HG03045 (cell line): ENCODE results near the gene TMSB15C.
A peak's percentile ranks its signal among the peaks of the same experiment; 100 is the strongest.
"Not testable (repeated sequence)": the region's sequence is repeated elsewhere in the genome, so short reads cannot be mapped to it uniquely, and the experiment has no call there.

ENCODE experiments used
- ATAC-seq: cut with Tn5 transposase; IDR thresholded peaks from one replicate; pipeline ENCODE4 v1.9.1; 2021; ENCODE audit warnings: mild to moderate bottlenecking, moderate library complexity; ENCODE audit not compliant: unreplicated experiment

Gene TMSB15C

DNA sequence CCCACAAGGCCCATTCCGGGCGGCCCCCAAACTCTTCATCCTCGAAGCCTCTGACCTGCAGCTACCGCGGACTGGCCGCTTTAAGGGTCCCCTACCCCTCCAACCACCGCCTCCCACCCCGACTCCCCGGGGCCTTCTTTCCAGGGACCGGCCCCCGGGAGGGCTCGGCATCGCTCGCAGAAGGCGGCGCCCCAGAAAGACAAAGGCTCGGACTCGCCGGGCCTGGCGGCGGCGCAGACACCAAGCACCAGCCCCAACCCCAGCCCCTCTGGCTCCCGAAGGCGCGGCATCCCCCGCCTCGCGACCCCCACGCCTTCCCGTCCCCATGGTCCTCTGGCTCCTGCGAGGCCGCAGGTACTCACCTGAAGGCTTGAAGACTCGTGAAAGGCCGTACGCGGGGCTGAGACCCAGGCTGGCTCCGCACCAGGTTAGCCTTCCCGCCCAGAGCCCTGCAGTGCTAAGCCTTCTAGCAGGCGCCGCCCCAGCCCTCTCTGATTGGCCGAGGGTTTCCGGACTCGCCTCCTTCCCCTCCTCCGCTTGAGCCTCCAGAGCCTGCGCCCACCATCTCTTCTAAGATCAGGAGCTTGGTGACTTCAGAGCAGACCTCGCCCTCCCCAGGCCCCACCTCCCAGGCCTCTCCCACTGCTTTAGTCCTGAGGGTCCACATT, at the start of gene TMSB15C:
Gene TMSB15C, minus strand, starts transcription at position 459 of the 668 bp plus-strand sequence.
- ATAC-seq, result peak; percentile 100

DNA sequence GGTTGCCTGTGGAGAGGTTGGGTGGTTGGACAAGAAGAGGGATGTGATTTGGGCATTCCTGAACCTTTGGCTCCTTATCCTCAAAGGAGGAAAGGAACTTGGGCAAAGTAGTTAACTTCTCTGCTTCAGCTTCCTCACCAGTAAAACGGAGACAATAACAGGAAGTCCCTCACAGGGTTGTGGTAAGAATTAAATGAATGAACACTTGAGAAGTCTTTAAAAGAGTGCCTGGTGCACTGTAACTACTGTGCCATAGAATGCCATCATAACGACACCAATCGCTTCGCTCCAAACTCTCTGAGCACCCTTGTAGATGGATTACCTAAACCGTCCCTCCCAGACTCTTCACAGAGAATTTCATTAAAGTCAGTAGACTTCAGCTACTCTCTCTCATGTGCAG, 46.8 kb upstream of the TMSB15C start:
- ATAC-seq, result no peak

DNA sequence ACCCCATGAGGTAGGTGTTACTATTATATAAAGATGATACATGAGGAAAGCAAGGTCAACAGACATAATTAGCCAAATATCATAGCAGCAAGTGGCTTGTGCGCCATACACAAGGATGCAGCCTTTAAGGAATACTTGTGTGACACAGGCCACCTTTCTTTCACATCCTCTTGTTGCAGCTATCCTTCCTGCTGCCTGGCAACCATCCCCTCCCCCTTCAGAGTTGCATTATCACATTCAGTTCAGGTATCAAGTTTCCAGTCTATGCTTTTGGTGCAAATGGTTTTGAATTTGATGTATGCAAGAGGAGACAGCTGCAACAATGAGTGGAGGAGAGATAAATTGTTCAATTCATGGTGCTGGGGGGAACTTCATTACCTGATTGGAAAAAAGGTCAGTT, 42.7 kb upstream of the TMSB15C start:
- no peak for ATAC-seq

DNA sequence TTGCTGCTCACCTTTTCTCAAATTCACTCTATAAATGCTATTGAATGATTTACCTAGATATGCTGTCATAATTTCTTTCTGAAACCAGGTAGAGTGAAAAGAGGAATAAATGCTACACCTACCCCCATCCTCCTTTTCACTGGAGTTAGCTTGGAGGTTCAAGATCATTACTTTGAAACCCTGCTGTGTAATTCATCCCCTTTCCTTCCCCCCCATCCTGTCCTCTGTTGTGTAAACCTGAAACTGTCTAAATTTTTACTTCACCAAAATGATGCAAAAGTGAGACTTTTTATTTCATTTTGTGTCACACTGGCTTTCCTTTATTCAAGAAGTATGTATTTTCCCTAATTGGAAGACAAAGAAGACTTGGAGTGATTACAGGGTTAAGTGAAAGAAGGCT, 41.7 kb upstream of the TMSB15C start:
- ATAC-seq, result no peak

DNA sequence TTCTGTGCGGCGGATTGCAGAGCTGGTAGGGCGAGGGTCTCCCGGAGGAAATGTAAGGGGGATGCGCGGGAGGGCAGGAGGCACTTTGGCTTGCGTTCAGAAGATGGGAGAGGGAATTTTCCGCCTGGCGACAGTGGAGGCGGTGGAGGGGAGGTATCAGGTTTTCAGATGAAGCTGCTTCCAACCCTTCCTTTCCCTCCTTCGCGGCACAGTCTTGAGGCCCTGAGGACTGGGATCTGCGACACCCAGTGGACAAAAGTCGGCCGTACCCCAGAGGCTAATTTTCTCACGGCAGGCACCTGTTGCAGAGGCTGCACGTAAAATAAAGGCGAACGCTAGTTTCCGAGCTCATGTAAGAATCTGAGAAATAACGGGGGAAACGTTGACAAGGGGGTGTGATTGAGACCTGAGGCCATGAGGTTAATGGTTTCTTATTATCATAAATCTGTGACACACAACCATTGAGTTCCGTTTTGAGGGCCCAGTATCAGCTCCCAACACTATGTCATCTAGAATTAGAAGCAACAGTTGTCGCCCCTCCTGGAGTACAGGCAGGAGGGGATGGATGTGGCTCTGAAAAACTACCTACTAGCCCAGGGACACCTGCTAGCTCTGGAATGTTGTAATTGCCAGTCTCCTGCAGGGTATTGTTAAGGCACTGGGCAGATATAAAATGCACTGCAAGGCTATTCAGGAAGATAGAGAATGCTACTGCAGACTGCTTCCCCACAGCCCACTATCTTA, 37.4 kb upstream of the TMSB15C start:
- peak; percentile 41 for ATAC-seq

DNA sequence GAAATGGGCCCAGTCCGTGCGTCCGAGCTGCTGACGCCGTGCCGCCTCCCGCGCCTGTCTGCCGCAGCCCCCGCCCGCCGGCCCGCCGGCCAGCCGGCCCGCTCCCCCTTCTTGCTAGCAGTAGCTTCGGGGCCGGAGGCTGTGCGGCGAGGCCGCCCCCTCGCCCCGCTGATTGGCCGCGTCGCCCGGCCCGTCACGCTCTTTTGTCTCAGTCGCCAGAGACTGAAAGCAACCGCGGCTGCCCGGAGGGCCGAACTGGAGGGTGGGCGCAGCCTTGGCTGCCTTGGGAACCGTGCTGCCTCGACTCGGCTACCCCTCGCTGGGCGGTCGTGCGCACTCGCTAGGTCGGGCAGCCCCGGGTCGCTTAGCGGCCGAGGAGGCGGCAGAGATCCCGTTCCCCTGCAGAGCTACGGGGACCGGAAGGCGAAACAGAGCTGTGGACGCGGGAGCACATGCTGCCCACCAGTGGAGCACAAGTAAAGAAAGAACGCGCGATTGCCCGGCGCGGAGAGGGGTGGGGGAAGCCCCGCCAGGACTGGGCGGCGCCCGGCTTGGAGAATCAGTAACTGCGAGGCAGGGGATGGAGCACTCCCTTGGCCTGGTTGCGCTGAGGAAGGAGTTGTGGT, 36.4 kb upstream of the TMSB15C start, which contains the start of gene ZCCHC18:
Gene ZCCHC18, plus strand, starts transcription at position 198 of the 626 bp plus-strand sequence. CDS start 1,589 bp downstream, outside the sequence.
- ATAC-seq, result peak; percentile 74

DNA sequence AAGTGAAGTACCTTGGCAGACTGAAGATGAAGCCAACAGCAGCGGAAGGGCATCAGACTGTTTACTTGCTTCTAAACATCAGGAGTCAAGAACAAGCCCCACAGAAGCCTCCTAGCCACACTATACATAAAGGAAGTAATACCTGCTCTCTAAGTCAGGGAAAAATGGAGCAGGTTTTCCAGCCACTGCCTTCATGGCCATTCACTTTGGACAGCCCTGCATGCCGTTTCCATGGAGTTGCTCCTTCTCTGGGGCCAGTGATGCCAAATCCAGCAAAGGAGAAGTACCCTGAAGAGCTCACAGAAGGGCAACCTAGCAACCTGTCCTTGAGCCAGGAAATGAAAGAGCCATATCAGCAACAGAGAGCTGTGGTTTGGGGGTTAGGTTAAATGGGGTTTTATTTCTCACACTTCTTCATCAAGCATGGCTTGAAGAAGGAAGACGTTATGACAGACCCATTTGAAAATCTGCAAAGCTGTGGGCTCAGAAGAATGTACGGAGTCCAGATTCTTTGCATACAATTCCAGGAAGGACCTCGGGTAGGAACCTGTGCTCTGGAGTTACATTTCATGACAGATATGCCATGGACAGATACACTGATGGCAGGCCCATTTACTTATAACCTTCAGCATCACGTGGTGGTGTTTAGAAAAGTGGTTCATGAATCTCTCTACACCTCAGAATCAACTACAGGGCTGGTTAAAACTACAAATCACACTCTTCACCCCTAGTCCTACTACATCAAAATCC, 34.6 kb upstream of the TMSB15C start:
- ATAC-seq, result peak; percentile 43

DNA sequence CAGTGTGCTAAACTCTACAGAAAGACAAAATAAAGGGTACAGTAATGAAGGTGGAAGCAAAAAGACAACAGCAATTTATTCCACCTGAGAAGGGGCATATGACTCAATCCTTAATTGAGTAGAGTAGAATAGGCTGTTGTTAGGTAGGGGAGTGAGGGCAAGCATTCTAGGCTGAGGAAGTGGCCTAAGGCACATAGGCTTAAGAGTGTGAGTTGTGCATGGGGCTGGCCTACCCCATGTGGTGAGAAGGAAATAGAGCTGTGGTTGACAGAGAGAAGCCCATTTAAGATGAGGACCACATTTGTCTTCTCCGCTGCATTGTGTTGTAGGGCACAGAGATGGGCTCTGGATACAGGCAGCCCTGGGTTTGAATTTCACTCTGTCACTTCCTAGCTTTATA, 32.9 kb upstream of the TMSB15C start:
- ATAC-seq, result no peak

DNA sequence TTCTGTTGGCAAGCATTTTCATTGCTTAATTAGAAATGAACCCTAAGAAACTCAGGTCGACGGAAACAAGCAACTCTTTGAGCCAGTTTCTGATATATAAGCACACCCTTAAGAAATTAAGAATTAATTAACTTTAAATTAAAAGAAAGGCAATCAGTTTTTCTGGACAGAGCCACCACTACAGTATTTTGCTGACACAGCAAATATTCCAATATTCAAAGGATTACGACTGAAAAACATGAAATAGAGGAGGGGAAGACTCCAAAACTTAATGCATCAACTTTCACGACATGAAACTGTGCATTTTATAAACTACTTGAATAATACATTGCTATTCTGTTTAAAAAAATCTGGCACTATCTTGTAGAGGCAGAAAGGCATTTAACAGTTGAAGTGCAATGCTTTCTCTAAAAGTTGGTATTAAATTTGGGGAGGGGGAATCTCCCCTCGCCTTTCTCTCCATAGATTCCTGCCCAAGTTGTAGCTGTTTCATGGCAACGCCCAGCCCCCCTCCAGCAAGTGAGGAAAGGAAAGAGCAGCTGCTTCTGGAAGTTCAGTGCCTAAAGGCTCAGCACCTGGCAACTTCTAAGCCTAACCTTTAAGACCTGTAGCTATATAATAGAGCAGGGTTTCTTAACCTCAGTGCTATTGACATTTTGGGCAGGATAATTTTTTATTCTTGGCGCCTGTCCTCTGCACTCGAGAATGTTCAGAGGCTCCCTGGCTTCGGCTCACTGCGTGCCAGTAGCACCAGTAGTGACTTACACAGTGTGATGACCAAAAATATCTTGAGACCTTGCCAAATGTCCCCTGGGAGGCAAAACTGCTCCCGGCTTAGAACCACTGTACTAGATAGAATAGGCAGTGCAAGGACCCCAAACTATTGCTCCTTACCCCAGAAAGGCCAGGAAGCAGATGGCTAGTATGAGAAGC, 29.6 kb upstream of the TMSB15C start:
- ATAC-seq, result no peak

DNA sequence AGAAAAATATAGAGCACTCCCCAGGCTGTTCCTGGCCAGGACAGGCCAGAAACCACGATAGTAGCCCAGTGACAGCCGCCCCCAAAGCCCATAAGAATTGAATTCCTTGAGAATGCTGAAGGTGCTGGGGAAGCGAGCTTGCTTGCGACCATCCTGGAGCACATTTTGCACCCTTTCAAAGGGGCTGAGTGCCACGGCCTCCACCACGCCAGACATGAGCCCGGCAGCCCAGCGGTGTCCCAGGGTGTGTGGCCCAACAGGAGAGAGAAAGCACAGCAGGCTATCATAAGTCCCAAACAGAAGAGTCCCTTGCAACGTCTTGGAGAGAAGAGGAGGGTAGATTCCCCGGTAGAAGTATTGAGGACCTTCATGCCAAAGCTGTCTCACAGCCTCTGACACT, 28.6 kb upstream of the TMSB15C start:
- ATAC-seq, result no peak

DNA sequence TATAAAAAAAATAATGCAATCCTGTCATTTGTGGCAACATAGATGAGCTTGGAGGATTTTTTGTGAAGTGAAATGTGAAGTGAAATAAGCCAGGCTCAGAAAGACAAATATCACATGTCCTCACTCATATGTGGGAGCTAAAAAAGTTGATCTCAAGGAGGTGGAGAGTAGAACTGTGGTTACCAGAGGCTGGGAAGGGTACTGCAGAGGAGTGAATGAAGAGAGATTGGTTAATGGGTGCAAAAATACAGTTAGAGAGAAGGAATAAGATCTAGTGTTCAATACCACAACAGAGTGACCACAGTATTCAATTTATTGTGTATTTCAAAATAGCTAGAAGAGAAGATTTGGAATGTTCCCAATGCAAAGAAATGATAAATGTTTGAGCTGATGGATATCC, 22.9 kb upstream of the TMSB15C start:
- ATAC-seq, result no peak

DNA sequence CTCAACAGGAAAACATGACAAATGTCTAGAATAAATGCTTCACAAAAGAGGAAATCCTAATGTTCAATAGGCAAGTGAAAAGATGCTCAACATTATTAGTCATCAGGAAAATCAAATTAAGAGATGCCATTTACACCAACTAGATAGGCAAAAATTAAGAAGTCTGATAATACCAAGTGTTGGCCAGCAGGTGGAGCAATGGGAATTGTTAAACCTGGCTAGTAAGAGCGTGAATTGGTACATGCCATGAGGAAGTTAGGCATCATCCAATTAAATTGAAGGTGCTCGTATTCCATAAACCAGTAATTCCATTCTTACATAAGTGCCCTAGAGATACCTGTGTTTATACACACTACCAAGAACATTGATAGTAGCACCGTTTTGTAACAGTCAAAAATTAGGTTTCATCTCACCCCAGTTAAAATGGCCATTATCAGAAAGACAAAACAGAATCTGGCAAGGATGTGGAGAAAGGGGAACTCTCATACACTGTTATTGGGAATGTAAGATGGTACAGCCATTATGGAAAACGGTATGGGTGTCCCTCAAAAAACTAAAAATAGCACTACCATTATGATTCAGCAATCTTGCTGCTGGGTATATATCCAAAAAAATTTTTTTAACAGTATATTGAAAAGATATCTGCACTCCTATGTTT, 22.2 kb upstream of the TMSB15C start:
- ATAC-seq, result peak; percentile 56

DNA sequence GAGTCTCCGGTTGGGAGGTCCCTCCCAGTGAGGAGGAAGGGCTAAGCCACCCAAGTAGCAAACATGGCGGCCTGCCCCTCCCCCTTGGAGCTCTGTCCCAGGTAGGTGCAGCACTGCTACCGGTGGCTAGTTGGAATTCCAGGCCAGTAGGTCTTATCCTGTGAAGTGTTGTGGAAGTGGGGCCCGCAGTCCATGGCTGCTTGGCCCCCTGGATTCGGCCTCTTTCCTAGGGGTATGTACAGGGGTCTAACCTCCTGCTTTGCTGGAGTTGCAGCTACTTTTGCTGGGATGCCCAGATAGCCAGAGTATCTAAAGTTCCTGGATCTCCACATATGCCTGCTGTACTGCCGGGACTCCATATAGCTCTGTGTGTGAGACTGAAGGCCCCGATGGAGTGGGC, 9.9 kb upstream of the TMSB15C start:
- no peak for ATAC-seq

DNA sequence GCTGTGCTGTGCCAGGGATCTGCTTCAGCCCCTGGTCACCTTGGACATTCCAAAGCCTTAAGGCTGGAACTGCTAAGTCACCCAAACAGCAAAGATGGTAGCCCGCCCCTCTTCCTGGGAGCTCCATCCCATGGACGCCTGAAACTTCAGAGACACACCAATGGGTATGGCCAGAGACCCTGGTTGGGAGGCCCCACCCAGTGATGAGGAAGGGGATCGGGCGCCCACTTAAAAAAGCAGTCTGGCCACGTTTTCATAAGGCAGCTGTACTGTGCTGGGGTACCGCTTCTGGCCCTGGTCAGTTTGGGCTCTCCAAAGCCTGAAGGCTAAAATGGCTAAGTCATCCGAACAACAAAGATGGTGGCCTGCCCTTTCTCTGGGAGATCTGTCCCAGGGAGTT, 9.4 kb upstream of the TMSB15C start:
- no peak for ATAC-seq

DNA sequence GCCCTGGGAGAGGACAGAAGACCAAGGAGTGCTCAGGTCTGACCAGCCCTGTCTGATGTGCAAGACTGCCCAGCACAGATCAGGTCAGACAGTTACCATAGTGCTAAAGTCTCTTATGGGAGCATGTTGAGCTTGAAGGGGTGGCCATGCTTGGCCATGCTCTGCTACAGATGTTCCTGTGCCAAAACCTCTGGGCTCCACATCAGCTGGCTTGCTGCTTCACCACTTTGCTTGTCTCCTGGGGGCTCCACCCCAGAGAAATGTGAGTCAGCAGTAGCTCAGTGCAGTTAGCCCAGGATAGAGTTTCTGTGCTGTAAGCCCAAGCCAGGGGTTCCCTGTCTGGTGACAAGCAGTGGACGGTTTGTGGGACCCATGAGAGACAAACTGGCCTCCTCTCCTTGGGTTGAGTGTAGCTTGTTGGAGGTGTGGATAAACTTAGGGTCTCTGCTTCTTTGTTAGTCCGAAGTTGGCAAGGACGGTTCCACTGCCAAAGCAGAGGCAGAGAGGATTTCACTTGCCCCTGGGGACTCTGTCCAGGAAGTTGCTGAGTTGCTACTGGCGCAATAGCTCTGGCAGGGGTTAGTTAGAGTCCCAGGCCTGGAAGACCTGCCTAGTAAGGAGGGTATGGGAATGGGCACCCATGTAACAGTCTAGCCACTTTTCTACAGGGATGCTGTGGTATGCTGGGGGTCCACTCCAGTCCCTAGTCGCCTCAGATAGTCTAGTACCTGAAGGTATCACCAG, 8.7 kb upstream of the TMSB15C start:
- no peak for ATAC-seq

DNA sequence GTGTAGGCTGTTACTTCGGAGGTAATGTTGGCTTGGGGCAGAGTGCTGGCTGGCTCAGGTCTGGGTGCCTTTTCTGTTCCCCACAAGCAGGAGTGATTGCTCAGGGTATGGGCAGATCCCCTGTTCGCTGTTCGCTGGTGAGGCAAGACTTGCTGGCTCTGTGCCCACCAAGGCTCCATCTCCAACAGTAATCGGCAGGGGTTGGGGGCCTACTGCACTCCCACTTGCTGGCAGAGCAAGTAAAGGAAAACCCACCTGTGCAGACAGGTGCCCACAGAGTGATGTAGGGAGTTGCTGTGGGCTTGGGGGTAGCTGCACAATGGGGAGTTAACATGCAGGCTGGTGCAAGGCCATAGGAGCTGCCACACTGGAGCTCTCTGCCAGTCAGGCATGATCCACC, 8.0 kb upstream of the TMSB15C start:
- no peak for ATAC-seq

DNA sequence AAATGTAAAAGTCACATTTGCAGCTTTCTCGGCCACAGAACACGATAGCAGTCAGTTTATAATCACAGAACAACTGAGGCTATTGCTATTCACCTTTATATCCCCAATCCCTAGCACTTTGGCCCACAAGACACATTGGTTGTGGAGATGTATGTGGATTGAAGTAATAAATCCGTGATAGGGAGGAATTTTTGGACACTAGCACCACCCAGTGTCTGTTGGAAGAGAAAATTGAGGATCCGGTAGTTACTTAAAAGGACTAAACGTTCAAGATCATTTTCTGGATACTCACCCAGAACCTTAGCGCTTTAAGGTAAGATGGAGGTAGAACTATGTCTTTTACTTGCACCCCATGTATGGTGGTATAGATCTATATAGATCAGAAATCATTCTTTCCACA, 1.8 kb upstream of the TMSB15C start:
- ATAC-seq, result not testable (repeated sequence)

DNA sequence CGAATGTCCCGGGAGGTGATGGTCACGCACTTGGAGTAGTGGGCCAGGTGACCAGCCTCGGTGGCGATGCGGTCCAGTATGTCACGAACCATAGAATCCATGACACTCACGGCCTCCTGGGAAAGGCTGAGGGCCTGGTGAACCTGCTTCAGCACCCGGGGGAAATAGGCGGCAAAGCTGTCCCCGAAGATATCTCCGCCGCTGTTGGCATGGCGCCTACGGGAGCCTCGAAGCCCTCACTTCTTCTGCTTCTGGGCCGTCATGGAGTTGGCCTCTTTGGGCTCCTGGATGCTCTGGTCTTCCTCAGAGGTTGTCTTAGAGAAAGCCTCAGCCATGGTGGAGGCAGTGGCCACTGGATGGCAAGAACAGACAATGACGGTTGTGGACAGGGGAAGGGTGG, 13.4 kb downstream of the TMSB15C start:
- ATAC-seq, result not testable (repeated sequence)

DNA sequence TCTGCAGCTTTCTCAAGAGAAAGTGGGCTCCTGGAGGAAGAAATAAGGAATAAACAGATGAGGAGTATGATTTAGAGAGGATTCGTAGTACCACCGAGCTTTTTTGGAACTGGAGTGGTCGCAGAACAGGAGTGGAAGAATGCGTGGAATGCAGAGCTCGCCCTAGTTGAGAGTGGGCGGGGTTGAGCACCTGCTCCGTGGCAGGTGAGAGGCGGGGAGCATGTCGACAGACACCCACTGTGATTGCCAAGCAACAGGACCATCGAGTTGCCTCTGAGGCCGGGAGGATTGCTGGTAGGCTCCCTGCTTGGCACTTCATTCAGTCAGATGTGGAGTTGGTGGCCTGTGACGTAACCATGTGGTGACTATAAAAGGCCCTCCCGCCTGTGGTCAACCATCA, 21.1 kb downstream of the TMSB15C start:
- not testable (repeated sequence) for ATAC-seq
